ENCODE data around the gene GBGT1.
A peak's percentile ranks its signal among the peaks of the same experiment; 100 is the strongest.

Gene GBGT1

GRCh38 chr9:133118179-133118520, 45.6 kb downstream of the GBGT1 start:
- DNase-seq (ENCODE audit: low read depth in 2 of 2) = no peak
- TF ChIP-seq CTCF (IDR thresholded peaks at IDR 0.05; ENCODE audit: low read depth, low read length) = no peak
- no peak overlapping the region for H3K4me3 ChIP-seq (replicated peaks in 1 of 2; ENCODE audit: low read depth in 2 of 2, low read length in 2 of 2)

GRCh38 chr9:133117271-133118178, 46.2 kb downstream of the GBGT1 start:
- TF ChIP-seq CTCF (IDR thresholded peaks at IDR 0.05; ENCODE audit: low read depth, low read length) = no peak
- peak in 1 of 2 donors; percentile 55 for DNase-seq (ENCODE audit: low read depth in 2 of 2)

GRCh38 chr9:133116346-133117231, 47.1 kb downstream of the GBGT1 start:
- no peak for TF ChIP-seq CTCF (IDR thresholded peaks at IDR 0.05; ENCODE audit: low read depth, low read length)
- H3K4me3 ChIP-seq (replicated peaks in 1 of 2; ENCODE audit: low read depth in 2 of 2, low read length in 2 of 2) = no peak overlapping the region
- no peak for DNase-seq (ENCODE audit: low read depth in 2 of 2)

More at GRCh38 chr9:133117271-133118178, 46.2 kb downstream of the GBGT1 start:
- H3K4me3 ChIP-seq (replicated peaks in 1 of 2; ENCODE audit: low read depth in 2 of 2, low read length in 2 of 2) = no peak overlapping the region

- DNase-seq (ENCODE audit: low read depth in 2 of 2) = no peak
- H3K4me3 ChIP-seq (replicated peaks in 1 of 2; ENCODE audit: low read depth in 2 of 2, low read length in 2 of 2) = no peak overlapping the region
- no peak for TF ChIP-seq CTCF (IDR thresholded peaks at IDR 0.05; ENCODE audit: low read depth, low read length)
These were observed 47.9 kb downstream of the GBGT1 start for GRCh38 chr9:133115604-133116345.

- no peak for DNase-seq (ENCODE audit: low read depth in 2 of 2)
- H3K4me3 ChIP-seq (replicated peaks in 1 of 2; ENCODE audit: low read depth in 2 of 2, low read length in 2 of 2) = no peak overlapping the region
- no peak for TF ChIP-seq CTCF (IDR thresholded peaks at IDR 0.05; ENCODE audit: low read depth, low read length)
These were observed 48.7 kb downstream of the GBGT1 start for GRCh38 chr9:133114886-133115603.

All from cardiac fibroblast (primary cell).